GM23338 (cell line): ENCODE data around the gene YY2. TPM values are rescaled to one million over a fixed set of nuclear protein-coding genes. Genes with fewer than 3 reads are reported as not detected.

Experiments used
- ATAC-seq: fragments of 200-7000 bp; cut with Tn5 transposase; 3 replicates; pipeline ENCODE4 v1.9.1; 2020
- DNase-seq: peaks from one replicate; pipeline ENCODE4 v3.0.0-alpha.2; 2015; ENCODE audit warnings: low spot score
- H2AFZ ChIP-seq: fragments of 200-600 bp; sonication (generic); 2 replicates; pipeline ENCODE4 v1.8.0; 2016; ENCODE audit warnings: antibody characterized with exemption, mild to moderate bottlenecking, moderate library complexity
- H3F3A ChIP-seq: fragments of 200-600 bp; sonication (generic); replicated peaks from 2 replicates; pipeline ENCODE4 v1.8.0; 2017; ENCODE audit warnings: antibody characterized with exemption, mixed run types, low read depth
- H3K27ac ChIP-seq: fragments of 200-600 bp; sonication (generic); 2 replicates; pipeline ENCODE4 v1.6.1; 2016; ENCODE audit warnings: low read depth
- H3K27me3 ChIP-seq: fragments of 200-600 bp; sonication (generic); 2 replicates; pipeline ENCODE4 v1.8.0; 2016; ENCODE audit warnings: mild to moderate bottlenecking, mixed run types, moderate library complexity; ENCODE audit not compliant: insufficient read depth
- H3K36me3 ChIP-seq: fragments of 200-600 bp; sonication (generic); 2 replicates; pipeline ENCODE4 v1.8.0; 2016; ENCODE audit warnings: mild to moderate bottlenecking; ENCODE audit not compliant: insufficient read depth
- H3K4me1 ChIP-seq: fragments of 200-600 bp; sonication (generic); 2 replicates; pipeline ENCODE4 v1.8.0; 2016; ENCODE audit warnings: mild to moderate bottlenecking, moderate library complexity; ENCODE audit not compliant: insufficient read depth
- H3K4me2 ChIP-seq: fragments of 200-600 bp; sonication (generic); 2 replicates; pipeline ENCODE4 v1.7.1; 2017; ENCODE audit warnings: mixed run types
- H3K4me3 ChIP-seq: fragments of 200-600 bp; sonication (generic); 2 replicates; pipeline ENCODE4 v1.6.1; 2016; ENCODE audit warnings: mixed run types
- H3K79me2 ChIP-seq: fragments of 200-600 bp; sonication (generic); replicated peaks from 2 replicates; pipeline ENCODE4 v1.8.0; 2017; ENCODE audit warnings: mild to moderate bottlenecking; ENCODE audit not compliant: insufficient read depth
- H3K9me2 ChIP-seq: fragments of 200-600 bp; sonication (generic); 2 replicates; pipeline ENCODE4 v1.8.0; 2017; ENCODE audit not compliant: insufficient read depth
- H4K20me1 ChIP-seq: fragments of 200-600 bp; sonication (generic); replicated peaks from 2 replicates; pipeline ENCODE4 v1.8.0; 2017; ENCODE audit warnings: mild to moderate bottlenecking; ENCODE audit not compliant: insufficient read depth
- H3K27ac Mint-ChIP-seq: 2 replicates; pipeline ENCODE4 v1.8.0; 2020; ENCODE audit warnings: inconsistent platforms, mild to moderate bottlenecking, moderate library complexity, mixed read lengths
- H3K27me3 Mint-ChIP-seq: 3 replicates; pipeline ENCODE4 v1.8.0; 2022; ENCODE audit warnings: low read depth, mild to moderate bottlenecking, moderate library complexity, mixed read lengths, inconsistent platforms; ENCODE audit not compliant: insufficient read depth, poor library complexity
- H3K36me3 Mint-ChIP-seq: 3 replicates; pipeline ENCODE4 v1.8.0; 2021; ENCODE audit warnings: low read depth, mild to moderate bottlenecking, inconsistent platforms, moderate library complexity, mixed read lengths
- H3K4me1 Mint-ChIP-seq: 3 replicates; pipeline ENCODE4 v1.8.0; 2020; ENCODE audit warnings: mild to moderate bottlenecking, inconsistent platforms, mixed read lengths
- H3K4me3 Mint-ChIP-seq: 3 replicates; pipeline ENCODE4 v1.8.0; 2021; ENCODE audit warnings: moderate library complexity, mild to moderate bottlenecking, inconsistent platforms, mixed read lengths
- H3K9me3 Mint-ChIP-seq: 3 replicates; pipeline ENCODE4 v1.8.0; 2020; ENCODE audit warnings: moderate library complexity, mild to moderate bottlenecking, inconsistent platforms, mixed read lengths
- CREB1 ChIP-seq: fragments of 250-450 bp; sonication (Bioruptor Pico); IDR thresholded peaks from 2 replicates; pipeline ENCODE4 v1.5.0; 2020; ENCODE audit warnings: low read depth, mild to moderate bottlenecking, moderate library complexity
- EZH2 ChIP-seq: fragments of 200-600 bp; sonication (generic); IDR thresholded peaks from one replicate; pipeline ENCODE4 v1.8.0; 2017; ENCODE audit warnings: antibody characterized with exemption, mild to moderate bottlenecking, low read depth; ENCODE audit not compliant: unreplicated experiment
- EZH2phosphoT487 ChIP-seq: fragments of 200-600 bp; sonication (generic); IDR thresholded peaks from one replicate; pipeline ENCODE4 v1.8.1; 2018; ENCODE audit warnings: antibody characterized with exemption; ENCODE audit not compliant: unreplicated experiment
- NANOG ChIP-seq: IDR thresholded peaks from 2 replicates; pipeline ENCODE4 v1.6.1; 2016; ENCODE audit warnings: antibody characterized with exemption, borderline replicate concordance
- POLR2AphosphoS5 ChIP-seq: IDR thresholded peaks from 2 replicates; pipeline ENCODE4 v1.6.1; 2016; ENCODE audit warnings: antibody characterized with exemption, low read depth
- STAT1 ChIP-seq: IDR thresholded peaks from one replicate; pipeline ENCODE4 v1.6.1; 2016; ENCODE audit warnings: antibody characterized with exemption; ENCODE audit not compliant: unreplicated experiment
- ZNF331 ChIP-seq: fragments of 250-450 bp; sonication (Bioruptor Pico); IDR thresholded peaks from 2 replicates; pipeline ENCODE4 v1.5.0; 2020; ENCODE audit warnings: low read depth, mild to moderate bottlenecking, moderate library complexity
- polyA plus RNA-seq: library from polyadenylated mRNA; unstranded; fragments of >200 nt; fragmentation: Nextera tagmentation; extraction: Ambion mirVana; gene quantifications from 2 replicates; pipeline ENCODE4 v1.2.1, GENCODE V29; 2016
- total RNA-seq: library from RNA; depleted of rRNA; stranded (reverse); fragments of >200 nt; shearing (Covaris generic); gene quantifications from 2 replicates; pipeline ENCODE4 v1.2.3, GENCODE V29; 2014
- TF ChIP-seq, protein P1 (sequence below), 2 experiments: fragments of 200-600 bp in 1 of 2; sonication (generic) in 1 of 2; conservative IDR thresholded peaks; 2 replicates each; pipeline versions ENCODE4 v1.5.1 to v1.6.1; 2016 to 2017; ENCODE audit warnings: antibody characterized with exemption in 2 of 2, low read depth in 2 of 2, mild to moderate bottlenecking in 2 of 2, moderate library complexity in 1 of 2
- TF ChIP-seq, protein P2 (sequence below): fragments of 250-450 bp; sonication (Bioruptor Pico); IDR thresholded peaks from 2 replicates; pipeline ENCODE4 v1.5.0; 2020; ENCODE audit warnings: mild to moderate bottlenecking, moderate library complexity
- TF ChIP-seq, protein P3 (sequence below): IDR thresholded peaks from 2 replicates; pipeline ENCODE4 v1.6.1; 2016; ENCODE audit warnings: antibody characterized with exemption

YY2 gene
- total and polyA plus RNA-seq, 2 experiments from 2014 or later, result 1.0 to 1.3 TPM

DNA sequence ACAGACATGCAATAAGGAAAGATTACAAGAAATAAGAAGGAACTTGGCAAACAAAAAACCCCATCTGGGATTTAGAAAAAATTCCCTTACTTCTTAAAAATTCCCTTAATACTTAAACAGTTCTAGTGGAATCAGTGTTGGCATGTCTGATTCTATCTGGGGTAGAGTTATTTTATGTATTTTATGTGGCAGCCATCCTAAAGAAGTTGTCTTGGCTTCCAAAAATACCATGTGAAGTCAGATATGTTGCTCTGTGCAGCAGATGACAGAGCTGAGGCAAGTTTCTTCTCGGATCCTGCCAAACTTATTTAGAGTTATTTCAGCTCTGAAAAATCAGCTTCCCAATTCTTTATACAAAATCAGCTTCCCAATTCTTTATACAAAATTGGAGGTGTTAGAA, 14.7 kb downstream of the YY2 start (continued):
- TF ChIP-seq, protein P1, sequence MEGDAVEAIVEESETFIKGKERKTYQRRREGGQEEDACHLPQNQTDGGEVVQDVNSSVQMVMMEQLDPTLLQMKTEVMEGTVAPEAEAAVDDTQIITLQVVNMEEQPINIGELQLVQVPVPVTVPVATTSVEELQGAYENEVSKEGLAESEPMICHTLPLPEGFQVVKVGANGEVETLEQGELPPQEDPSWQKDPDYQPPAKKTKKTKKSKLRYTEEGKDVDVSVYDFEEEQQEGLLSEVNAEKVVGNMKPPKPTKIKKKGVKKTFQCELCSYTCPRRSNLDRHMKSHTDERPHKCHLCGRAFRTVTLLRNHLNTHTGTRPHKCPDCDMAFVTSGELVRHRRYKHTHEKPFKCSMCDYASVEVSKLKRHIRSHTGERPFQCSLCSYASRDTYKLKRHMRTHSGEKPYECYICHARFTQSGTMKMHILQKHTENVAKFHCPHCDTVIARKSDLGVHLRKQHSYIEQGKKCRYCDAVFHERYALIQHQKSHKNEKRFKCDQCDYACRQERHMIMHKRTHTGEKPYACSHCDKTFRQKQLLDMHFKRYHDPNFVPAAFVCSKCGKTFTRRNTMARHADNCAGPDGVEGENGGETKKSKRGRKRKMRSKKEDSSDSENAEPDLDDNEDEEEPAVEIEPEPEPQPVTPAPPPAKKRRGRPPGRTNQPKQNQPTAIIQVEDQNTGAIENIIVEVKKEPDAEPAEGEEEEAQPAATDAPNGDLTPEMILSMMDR (conservative IDR thresholded peaks at IDR 0.05; ENCODE audit: low read depth in 2 of 2), result no peak

DNA sequence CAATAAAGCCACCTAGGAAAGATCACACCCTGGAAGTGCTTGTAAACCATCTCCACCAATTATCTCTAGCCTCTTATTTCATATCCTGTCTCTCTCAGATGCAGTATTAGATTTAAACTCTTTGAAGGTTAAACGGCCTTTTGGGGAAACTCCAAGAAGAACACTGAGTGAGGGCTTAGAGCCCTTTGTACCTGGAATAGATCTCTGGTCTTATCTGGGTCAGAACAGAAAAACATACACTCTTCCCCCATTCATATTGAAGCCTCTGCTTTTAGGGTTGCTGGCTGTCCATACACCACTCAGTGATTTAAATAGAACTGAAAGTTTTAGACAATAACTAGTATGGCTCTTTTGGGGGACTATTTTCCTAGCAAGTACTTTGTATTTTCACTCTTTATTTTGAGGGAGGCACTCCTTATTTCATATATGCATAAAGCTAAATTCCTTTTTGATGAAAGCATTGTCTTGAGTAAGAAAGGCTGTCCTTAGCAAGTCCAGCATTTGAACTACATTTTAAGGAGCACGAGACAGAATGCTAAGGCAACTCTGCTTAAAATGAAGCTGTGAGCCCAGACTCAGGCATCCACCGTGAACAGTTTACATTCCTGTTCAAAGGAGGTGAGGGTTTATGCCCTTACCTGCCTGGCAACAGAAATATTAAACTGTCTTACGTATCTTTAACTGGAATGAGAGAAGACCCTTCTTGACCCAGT, 17.4 kb downstream of the YY2 start:
- H3F3A ChIP-seq, result no peaks in the 10 kb centered on the region
- H3K9me2 ChIP-seq, result no peaks in the 10 kb centered on the region
- Mint-ChIP-seq H3K4me1 (no peaks in the 10 kb centered on the region), H3K9me3 (no peaks in the 10 kb centered on the region), H3K27ac (no peak overlapping the region), H3K27me3 (peaks cover 2% of the 10 kb centered on the region), H3K36me3 (no peaks in the 10 kb centered on the region), H3K4me3 (no peak overlapping the region)
- DNase-seq, result no peak
- H3K4me3 ChIP-seq, result no peak overlapping the region
- H4K20me1 ChIP-seq, result no peaks in the 10 kb centered on the region
- H3K4me2 ChIP-seq, result no peak overlapping the region
- no peaks in the 10 kb centered on the region for H3K79me2 ChIP-seq
- no peaks in the 10 kb centered on the region for H3K27me3 ChIP-seq
- H3K4me1 ChIP-seq, result no peaks in the 10 kb centered on the region
- no peak overlapping the region for H2AFZ ChIP-seq
- no peaks in the 10 kb centered on the region for H3K36me3 ChIP-seq
- ATAC-seq, result no peak
- no peak overlapping the region for H3K27ac ChIP-seq
- TF ChIP-seq NANOG (no peak), EZH2phosphoT487 (no peak), ZNF331 (no peak), CREB1 (CRISPR knock-in tag) (no peak), STAT1 (no peak), EZH2 (no peak), POLR2AphosphoS5 (no peak)
- TF ChIP-seq, protein P2, sequence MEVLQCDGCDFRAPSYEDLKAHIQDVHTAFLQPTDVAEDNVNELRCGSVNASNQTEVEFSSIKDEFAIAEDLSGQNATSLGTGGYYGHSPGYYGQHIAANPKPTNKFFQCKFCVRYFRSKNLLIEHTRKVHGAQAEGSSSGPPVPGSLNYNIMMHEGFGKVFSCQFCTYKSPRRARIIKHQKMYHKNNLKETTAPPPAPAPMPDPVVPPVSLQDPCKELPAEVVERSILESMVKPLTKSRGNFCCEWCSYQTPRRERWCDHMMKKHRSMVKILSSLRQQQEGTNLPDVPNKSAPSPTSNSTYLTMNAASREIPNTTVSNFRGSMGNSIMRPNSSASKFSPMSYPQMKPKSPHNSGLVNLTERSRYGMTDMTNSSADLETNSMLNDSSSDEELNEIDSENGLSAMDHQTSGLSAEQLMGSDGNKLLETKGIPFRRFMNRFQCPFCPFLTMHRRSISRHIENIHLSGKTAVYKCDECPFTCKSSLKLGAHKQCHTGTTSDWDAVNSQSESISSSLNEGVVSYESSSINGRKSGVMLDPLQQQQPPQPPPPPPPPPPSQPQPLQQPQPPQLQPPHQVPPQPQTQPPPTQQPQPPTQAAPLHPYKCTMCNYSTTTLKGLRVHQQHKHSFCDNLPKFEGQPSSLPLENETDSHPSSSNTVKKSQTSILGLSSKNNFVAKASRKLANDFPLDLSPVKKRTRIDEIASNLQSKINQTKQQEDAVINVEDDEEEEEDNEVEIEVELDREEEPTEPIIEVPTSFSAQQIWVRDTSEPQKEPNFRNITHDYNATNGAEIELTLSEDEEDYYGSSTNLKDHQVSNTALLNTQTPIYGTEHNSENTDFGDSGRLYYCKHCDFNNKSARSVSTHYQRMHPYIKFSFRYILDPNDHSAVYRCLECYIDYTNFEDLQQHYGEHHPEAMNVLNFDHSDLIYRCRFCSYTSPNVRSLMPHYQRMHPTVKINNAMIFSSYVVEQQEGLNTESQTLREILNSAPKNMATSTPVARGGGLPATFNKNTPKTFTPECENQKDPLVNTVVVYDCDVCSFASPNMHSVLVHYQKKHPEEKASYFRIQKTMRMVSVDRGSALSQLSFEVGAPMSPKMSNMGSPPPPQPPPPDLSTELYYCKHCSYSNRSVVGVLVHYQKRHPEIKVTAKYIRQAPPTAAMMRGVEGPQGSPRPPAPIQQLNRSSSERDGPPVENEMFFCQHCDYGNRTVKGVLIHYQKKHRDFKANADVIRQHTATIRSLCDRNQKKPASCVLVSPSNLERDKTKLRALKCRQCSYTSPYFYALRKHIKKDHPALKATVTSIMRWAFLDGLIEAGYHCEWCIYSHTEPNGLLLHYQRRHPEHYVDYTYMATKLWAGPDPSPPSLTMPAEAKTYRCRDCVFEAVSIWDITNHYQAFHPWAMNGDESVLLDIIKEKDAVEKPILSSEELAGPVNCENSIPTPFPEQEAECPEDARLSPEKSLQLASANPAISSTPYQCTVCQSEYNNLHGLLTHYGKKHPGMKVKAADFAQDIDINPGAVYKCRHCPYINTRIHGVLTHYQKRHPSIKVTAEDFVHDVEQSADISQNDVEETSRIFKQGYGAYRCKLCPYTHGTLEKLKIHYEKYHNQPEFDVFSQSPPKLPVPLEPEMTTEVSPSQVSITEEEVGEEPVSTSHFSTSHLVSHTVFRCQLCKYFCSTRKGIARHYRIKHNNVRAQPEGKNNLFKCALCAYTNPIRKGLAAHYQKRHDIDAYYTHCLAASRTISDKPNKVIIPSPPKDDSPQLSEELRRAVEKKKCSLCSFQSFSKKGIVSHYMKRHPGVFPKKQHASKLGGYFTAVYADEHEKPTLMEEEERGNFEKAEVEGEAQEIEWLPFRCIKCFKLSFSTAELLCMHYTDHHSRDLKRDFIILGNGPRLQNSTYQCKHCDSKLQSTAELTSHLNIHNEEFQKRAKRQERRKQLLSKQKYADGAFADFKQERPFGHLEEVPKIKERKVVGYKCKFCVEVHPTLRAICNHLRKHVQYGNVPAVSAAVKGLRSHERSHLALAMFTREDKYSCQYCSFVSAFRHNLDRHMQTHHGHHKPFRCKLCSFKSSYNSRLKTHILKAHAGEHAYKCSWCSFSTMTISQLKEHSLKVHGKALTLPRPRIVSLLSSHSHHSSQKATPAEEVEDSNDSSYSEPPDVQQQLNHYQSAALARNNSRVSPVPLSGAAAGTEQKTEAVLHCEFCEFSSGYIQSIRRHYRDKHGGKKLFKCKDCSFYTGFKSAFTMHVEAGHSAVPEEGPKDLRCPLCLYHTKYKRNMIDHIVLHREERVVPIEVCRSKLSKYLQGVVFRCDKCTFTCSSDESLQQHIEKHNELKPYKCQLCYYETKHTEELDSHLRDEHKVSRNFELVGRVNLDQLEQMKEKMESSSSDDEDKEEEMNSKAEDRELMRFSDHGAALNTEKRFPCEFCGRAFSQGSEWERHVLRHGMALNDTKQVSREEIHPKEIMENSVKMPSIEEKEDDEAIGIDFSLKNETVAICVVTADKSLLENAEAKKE (CRISPR knock-in tag), result no peak
- TF ChIP-seq, protein P3, sequence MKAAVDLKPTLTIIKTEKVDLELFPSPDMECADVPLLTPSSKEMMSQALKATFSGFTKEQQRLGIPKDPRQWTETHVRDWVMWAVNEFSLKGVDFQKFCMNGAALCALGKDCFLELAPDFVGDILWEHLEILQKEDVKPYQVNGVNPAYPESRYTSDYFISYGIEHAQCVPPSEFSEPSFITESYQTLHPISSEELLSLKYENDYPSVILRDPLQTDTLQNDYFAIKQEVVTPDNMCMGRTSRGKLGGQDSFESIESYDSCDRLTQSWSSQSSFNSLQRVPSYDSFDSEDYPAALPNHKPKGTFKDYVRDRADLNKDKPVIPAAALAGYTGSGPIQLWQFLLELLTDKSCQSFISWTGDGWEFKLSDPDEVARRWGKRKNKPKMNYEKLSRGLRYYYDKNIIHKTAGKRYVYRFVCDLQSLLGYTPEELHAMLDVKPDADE, result no peak
- TF ChIP-seq, protein P1 (conservative IDR thresholded peaks at IDR 0.05; ENCODE audit: low read depth in 2 of 2), result no peak
